Measurements from ENCODE around the gene TPSAB1.

The TPSAB1 gene

GRCh38 chr16:1261131-1261892 lies 20.8 kb downstream of the TPSAB1 start:
- no peak for TF ChIP-seq SIN3A (IDR thresholded peaks at IDR 0.05; ENCODE audit: borderline replicate concordance, insufficient read depth, low read length)
- no peak for TF ChIP-seq FOXP2 (optimal IDR thresholded peaks at IDR 0.05; ENCODE audit: borderline replicate concordance, extremely low read depth, extremely low read length, insufficient read depth)
- TF ChIP-seq REST (IDR thresholded peaks at IDR 0.05; ENCODE audit: insufficient read depth in 1 of 2, low read depth in 2 of 2, low read length in 2 of 2) = no peak

DNA sequence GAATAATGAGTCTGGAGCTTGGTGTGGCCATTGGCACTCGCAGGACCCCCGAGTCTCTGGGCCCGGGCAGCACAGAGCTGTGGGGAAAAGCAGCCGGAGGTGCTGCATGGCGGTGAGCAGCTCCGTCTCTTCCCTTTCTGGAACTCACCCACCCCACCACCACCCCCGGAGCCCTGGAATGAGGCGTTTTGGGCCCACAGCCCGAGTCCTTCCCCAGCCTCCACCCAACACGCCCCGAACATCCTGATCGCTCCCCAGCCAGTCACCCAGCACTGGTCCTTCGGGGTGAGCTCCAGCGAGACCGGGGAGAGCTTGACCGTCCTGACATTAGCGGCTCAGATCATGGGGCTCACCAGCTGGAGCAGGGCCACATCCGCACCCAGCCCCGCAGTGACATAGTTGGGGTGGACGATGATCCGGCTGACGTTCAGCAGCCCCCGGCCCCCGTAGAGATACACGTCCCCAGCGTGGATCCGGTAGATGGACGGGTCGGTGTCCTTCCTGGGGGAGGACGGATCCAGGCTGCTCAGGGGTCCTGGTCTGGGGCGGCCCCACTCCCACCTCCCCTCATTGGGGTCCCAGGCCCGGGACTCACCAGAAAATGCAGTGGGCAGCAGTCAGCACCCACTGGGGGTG lies 21.8 kb downstream of the TPSAB1 start:
- TF ChIP-seq TAF1 (IDR thresholded peaks at IDR 0.05; ENCODE audit: borderline replicate concordance, insufficient read depth, low read length) (no peak), REST (IDR thresholded peaks at IDR 0.05; ENCODE audit: insufficient read depth in 1 of 2, low read depth in 2 of 2, low read length in 2 of 2) (no peak), SIN3A (IDR thresholded peaks at IDR 0.05; ENCODE audit: borderline replicate concordance, insufficient read depth, low read length) (no peak), POLR2AphosphoS5 (IDR thresholded peaks at IDR 0.05; ENCODE audit: low read depth, low read length) (no peak), FOXP2 (optimal IDR thresholded peaks at IDR 0.05; ENCODE audit: borderline replicate concordance, extremely low read depth, extremely low read length, insufficient read depth) (no peak)

DNA sequence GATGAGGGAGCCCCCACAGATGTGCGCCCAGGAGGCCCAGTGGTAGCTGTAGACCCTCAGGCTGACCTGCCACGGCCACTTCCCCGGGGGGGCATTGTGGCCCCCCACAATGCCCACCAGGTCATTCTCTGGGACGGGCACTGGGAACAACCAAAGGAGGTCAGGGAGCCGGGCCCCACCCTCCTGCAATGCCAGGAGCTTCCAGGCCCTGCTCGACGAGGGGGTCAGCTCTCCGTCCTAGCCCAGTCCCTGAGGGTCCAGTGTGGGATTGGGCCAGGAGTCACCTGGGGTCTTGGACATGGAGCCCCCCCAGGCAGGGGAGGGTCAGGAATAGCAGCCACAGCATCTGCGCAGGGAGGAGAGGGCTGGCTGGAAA lies 22.3 kb downstream of the TPSAB1 start:
- TF ChIP-seq FOXP2 (optimal IDR thresholded peaks at IDR 0.05; ENCODE audit: borderline replicate concordance, extremely low read depth, extremely low read length, insufficient read depth) (no peak), TAF1 (IDR thresholded peaks at IDR 0.05; ENCODE audit: borderline replicate concordance, insufficient read depth, low read length) (no peak), POLR2AphosphoS5 (IDR thresholded peaks at IDR 0.05; ENCODE audit: low read depth, low read length) (no peak), SIN3A (IDR thresholded peaks at IDR 0.05; ENCODE audit: borderline replicate concordance, insufficient read depth, low read length) (no peak), REST (IDR thresholded peaks at IDR 0.05; ENCODE audit: insufficient read depth in 1 of 2, low read depth in 2 of 2, low read length in 2 of 2) (no peak)

DNA sequence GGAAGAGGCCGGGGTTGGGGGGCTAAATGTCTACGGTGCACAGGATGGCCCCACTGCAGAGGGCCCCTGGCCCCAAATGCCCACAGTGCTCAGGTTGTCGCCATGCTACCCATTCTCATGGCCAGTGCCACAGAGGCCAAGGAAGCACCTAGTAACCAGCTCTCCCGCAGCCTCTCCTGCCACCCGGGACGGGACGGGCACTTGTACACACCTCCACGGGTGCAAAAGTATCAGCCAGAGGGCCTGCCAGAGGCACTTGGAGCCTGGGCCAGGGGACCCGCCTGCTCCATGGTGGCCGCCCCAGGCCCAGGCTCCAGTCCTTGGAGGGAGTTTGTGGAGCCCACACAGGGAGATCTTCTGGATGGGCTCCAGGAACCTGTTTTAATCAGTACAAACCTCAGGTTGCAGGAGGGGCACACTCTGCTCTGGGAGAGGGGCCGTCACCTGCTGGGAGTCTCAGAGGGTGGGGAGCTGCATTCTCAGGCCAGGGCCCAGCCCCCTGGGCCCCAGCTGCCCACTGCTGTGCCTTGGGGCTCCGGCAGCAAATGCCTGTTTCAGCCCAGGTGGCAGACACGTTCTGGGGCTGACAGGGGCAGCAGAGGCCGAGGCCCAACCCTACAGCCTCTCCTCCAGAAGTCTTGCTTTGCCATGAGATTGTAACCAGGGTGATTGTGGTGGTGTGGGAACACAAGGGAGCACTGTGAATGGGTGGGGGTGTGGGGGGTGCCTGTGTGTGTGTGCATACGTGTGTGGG lies 23.3 kb downstream of the TPSAB1 start:
- TF ChIP-seq TAF1 (IDR thresholded peaks at IDR 0.05; ENCODE audit: borderline replicate concordance, insufficient read depth, low read length) = no peak
- TF ChIP-seq FOXP2 (optimal IDR thresholded peaks at IDR 0.05; ENCODE audit: borderline replicate concordance, extremely low read depth, extremely low read length, insufficient read depth) = no peak
- no peak for TF ChIP-seq SIN3A (IDR thresholded peaks at IDR 0.05; ENCODE audit: borderline replicate concordance, insufficient read depth, low read length)
- TF ChIP-seq REST (IDR thresholded peaks at IDR 0.05; ENCODE audit: insufficient read depth in 1 of 2, low read depth in 2 of 2, low read length in 2 of 2) = no peak
- no peak for TF ChIP-seq POLR2AphosphoS5 (IDR thresholded peaks at IDR 0.05; ENCODE audit: low read depth, low read length)

All from PFSK-1 (cell line).